Large intestine (tissue), 3 donors: ENCODE results near the gene DDI2. TPM values are rescaled to one million over a fixed set of nuclear protein-coding genes. Genes with fewer than 3 reads are reported as not detected.

Experiments
- DNase-seq, 2 donors: peaks; one replicate each; pipeline versions ENCODE4 v3.0.0 to v3.0.0-alpha.2; 2013
- H3K27ac ChIP-seq: one replicate; pipeline ENCODE4 v1.5.1; 2013; ENCODE audit warnings: low read length
- H3K27me3 ChIP-seq: 2 replicates; pipeline ENCODE4 v1.6.1; 2013; ENCODE audit warnings: low read length; ENCODE audit not compliant: control insufficient read depth, insufficient read depth
- H3K36me3 ChIP-seq: 2 replicates; pipeline ENCODE4 v1.6.1; 2013; ENCODE audit warnings: low read length; ENCODE audit not compliant: control insufficient read depth, insufficient read depth
- H3K4me1 ChIP-seq: one replicate; pipeline ENCODE4 v1.6.1; 2013; ENCODE audit warnings: low read length; ENCODE audit not compliant: control insufficient read depth, insufficient read depth
- H3K4me3 ChIP-seq: one replicate; pipeline ENCODE4 v1.5.1; 2013; ENCODE audit warnings: low read length
- H3K9me3 ChIP-seq: one replicate; pipeline ENCODE4 v1.6.1; 2013; ENCODE audit warnings: mild to moderate bottlenecking, low read depth, low read length, moderate library complexity; ENCODE audit not compliant: control insufficient read depth
- WGBS: methylation state at CpG from one replicate; pipeline ENCODE4 v1.1.5; 2013; ENCODE audit warnings: low lambda C conversion rate; ENCODE audit not compliant: insufficient coverage; 5-methylcytosine and 5-hydroxymethylcytosine counted together
- polyA plus RNA-seq: library from polyadenylated mRNA; unstranded; fragments of 120-200 nt; gene quantifications from one replicate; pipeline ENCODE4 v1.2.1, GENCODE V29; 2013

DDI2 gene
- polyA plus RNA-seq, 1 donor: 28.5 TPM

GRCh38 chr1:15660151-15660550 is 42.9 kb downstream of the DDI2 start:
- Histone ChIP-seq H3K36me3 (peaks cover 60% of the 10 kb centered on the region), H3K4me1 (no peaks in the 10 kb centered on the region), H3K27ac (no peak overlapping the region), H3K27me3 (no peaks in the 10 kb centered on the region), H3K9me3 (no peaks in the 10 kb centered on the region), H3K4me3 (no peak overlapping the region)
- DNase-seq: no peak
- WGBS: 100% methylated on average over 1 of the region's 3 CpGs

- Histone ChIP-seq H3K27me3 (no peaks in the 10 kb centered on the region), H3K4me1 (no peaks in the 10 kb centered on the region), H3K4me3 (no peak overlapping the region), H3K36me3 (peaks cover 39% of the 10 kb centered on the region), H3K27ac (no peak overlapping the region), H3K9me3 (no peaks in the 10 kb centered on the region)
- no CpG with 5 or more reads among the region's 2 CpGs for WGBS
- DNase-seq: no peak
Measured at GRCh38 chr1:15662477-15662876, 45.2 kb downstream of the DDI2 start.

GRCh38 chr1:15663925-15664324 is 46.7 kb downstream of the DDI2 start:
- peaks cover 35% of the 10 kb centered on the region for H3K36me3 ChIP-seq
- DNase-seq: no peak
- no peaks in the 10 kb centered on the region for H3K4me1 ChIP-seq
- no peaks in the 10 kb centered on the region for H3K27me3 ChIP-seq
- H3K9me3 ChIP-seq: no peaks in the 10 kb centered on the region
- H3K4me3 ChIP-seq: no peak overlapping the region
- no peak overlapping the region for H3K27ac ChIP-seq
- WGBS: 67% methylated on average over 1 of the region's 3 CpGs

- H3K4me1 ChIP-seq: no peaks in the 10 kb centered on the region
- no peak overlapping the region for H3K4me3 ChIP-seq
- DNase-seq: no peak
- peaks cover 6% of the 10 kb centered on the region for H3K36me3 ChIP-seq
- no peak overlapping the region for H3K27ac ChIP-seq
- H3K9me3 ChIP-seq: no peaks in the 10 kb centered on the region
- WGBS: no CpG with 5 or more reads among the region's 7 CpGs
- H3K27me3 ChIP-seq: no peaks in the 10 kb centered on the region
Measured at GRCh38 chr1:15667362-15667761, 50.1 kb downstream of the DDI2 start.

GRCh38 chr1:15668089-15668754 is 51.0 kb downstream of the DDI2 start:
- DNase-seq: no peak

GRCh38 chr1:15669074-15669473 is 51.8 kb downstream of the DDI2 start:
- no peak overlapping the region for H3K27ac ChIP-seq
- DNase-seq: no peak
- no peaks in the 10 kb centered on the region for H3K27me3 ChIP-seq
- H3K9me3 ChIP-seq: no peaks in the 10 kb centered on the region
- no peaks in the 10 kb centered on the region for H3K36me3 ChIP-seq
- no CpG with 5 or more reads among the region's 10 CpGs for WGBS
- H3K4me3 ChIP-seq: no peak overlapping the region
- no peaks in the 10 kb centered on the region for H3K4me1 ChIP-seq

More at GRCh38 chr1:15668089-15668754, 51.0 kb downstream of the DDI2 start:
- no peak overlapping the region for H3K4me3 ChIP-seq
- WGBS: 69% methylated on average over 2 of the region's 5 CpGs
- H3K4me1 ChIP-seq: no peaks in the 10 kb centered on the region
- no peak overlapping the region for H3K27ac ChIP-seq
- no peaks in the 10 kb centered on the region for H3K9me3 ChIP-seq
- no peaks in the 10 kb centered on the region for H3K36me3 ChIP-seq
- H3K27me3 ChIP-seq: no peaks in the 10 kb centered on the region

- Histone ChIP-seq H3K4me3 (no peak overlapping the region), H3K27me3 (no peaks in the 10 kb centered on the region), H3K27ac (no peak overlapping the region), H3K4me1 (no peaks in the 10 kb centered on the region), H3K9me3 (no peaks in the 10 kb centered on the region), H3K36me3 (no peaks in the 10 kb centered on the region)
- no CpG with 5 or more reads among the region's 4 CpGs for WGBS
- DNase-seq: no peak
Measured at GRCh38 chr1:15669864-15670263, 52.6 kb downstream of the DDI2 start.

- Histone ChIP-seq H3K4me1 (no peaks in the 10 kb centered on the region), H3K27ac (no peak overlapping the region), H3K4me3 (no peak overlapping the region), H3K9me3 (no peaks in the 10 kb centered on the region), H3K27me3 (no peaks in the 10 kb centered on the region), H3K36me3 (no peaks in the 10 kb centered on the region)
- WGBS: no CpG with 5 or more reads among the region's 2 CpGs
- peak in 1 of 2 donors; percentile 23 for DNase-seq
Measured at GRCh38 chr1:15671430-15671829, 54.2 kb downstream of the DDI2 start.

- Histone ChIP-seq H3K36me3 (no peaks in the 10 kb centered on the region), H3K27me3 (no peaks in the 10 kb centered on the region), H3K9me3 (no peaks in the 10 kb centered on the region), H3K4me1 (no peaks in the 10 kb centered on the region), H3K27ac (no peak overlapping the region), H3K4me3 (no peak overlapping the region)
- 100% methylated on average over 1 of the region's 12 CpGs for WGBS
- DNase-seq: no peak
Measured at GRCh38 chr1:15674386-15675159, 57.3 kb downstream of the DDI2 start.

- no peak for DNase-seq
- H3K27ac ChIP-seq: no peak overlapping the region
- 79% methylated on average over 2 of the region's 2 CpGs for WGBS
- H3K27me3 ChIP-seq: no peaks in the 10 kb centered on the region
- H3K4me1 ChIP-seq: no peaks in the 10 kb centered on the region
- H3K4me3 ChIP-seq: no peak overlapping the region
- no peaks in the 10 kb centered on the region for H3K9me3 ChIP-seq
- H3K36me3 ChIP-seq: no peaks in the 10 kb centered on the region
Measured at GRCh38 chr1:15676010-15676409, 58.8 kb downstream of the DDI2 start.
